ENCODE data around the gene AK6.

The AK6 gene

DNA sequence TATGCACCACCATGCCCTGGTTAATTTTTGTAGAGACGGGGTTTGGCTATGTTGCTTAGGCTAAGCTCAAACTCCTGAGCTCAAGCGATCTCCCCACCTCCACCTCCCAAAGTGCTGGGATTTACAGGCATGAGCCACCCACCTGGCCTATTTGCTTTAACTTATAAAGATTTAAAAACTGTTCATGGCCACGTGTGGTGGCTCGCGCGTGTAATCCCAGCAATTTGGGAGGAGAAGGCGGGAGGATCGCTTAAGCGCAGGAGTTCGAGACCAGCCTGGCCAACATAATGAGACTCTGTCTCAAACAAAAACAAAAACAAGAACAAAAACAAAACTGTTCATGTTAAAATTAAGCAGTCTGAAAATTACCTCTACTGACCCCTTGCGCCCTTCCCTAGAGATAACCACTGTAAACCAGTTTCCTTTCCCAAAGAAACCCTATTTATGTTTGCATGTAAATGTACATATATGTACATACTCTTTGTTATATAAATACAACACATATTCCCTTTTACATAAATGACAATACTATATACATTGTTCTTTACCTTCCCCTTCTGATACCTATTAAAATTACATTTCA, 1.5 kb downstream of the AK6 start:
- CTCF ChIA-PET = interaction anchor here (1.5 to 2.2 kb wide), 2 partner anchors 13 to 33 kb away, joined by 3 to 7 read pairs; no protein-coding TSS in a partner anchor
- peaks cover 16 to 26% (median 19%) of the 10 kb centered on the region in 4 experiments for H3K4me1 ChIP-seq (ENCODE audit: control extremely low read depth in 1 of 4, control insufficient read depth in 4 of 4, insufficient read depth in 4 of 4, low read length in 3 of 4)
- POLR2A ChIA-PET = no interaction called here
- H3K4me3 ChIP-seq (ENCODE audit: control insufficient read depth in 1 of 7, extremely low read depth in 1 of 7, insufficient read depth in 4 of 7, low read depth in 2 of 7, low read length in 6 of 7) = peak overlapping the region in 6 of 7 experiments; percentile 86 to 100 (median 98)
- no peak for DNase-seq
- H3K36me3 ChIP-seq (ENCODE audit: control insufficient read depth in 4 of 4, insufficient read depth in 4 of 4, low read length in 3 of 4) = peaks cover 10 to 23% (median 21%) of the 10 kb centered on the region in 4 experiments
- WGBS (ENCODE audit: insufficient coverage) = 96% methylated on average over 5 of the region's 11 CpGs
- no peaks in the 10 kb centered on the region for H3K9me3 ChIP-seq (ENCODE audit: control extremely low read depth in 1 of 5, control insufficient read depth in 4 of 5, insufficient read depth in 2 of 5, low read depth in 1 of 5, low read length in 4 of 5)
- no peaks in the 10 kb centered on the region for H3K27me3 ChIP-seq (replicated peaks in 2 of 5; ENCODE audit: control insufficient read depth in 4 of 5, insufficient read depth in 5 of 5, low read length in 4 of 5)
- peak overlapping the region; percentile 98 to 100 for H3K27ac ChIP-seq (ENCODE audit: insufficient read depth in 1 of 2, low read depth in 1 of 2, low read length in 2 of 2, poor library complexity in 1 of 2, severe bottlenecking in 2 of 2)

DNA sequence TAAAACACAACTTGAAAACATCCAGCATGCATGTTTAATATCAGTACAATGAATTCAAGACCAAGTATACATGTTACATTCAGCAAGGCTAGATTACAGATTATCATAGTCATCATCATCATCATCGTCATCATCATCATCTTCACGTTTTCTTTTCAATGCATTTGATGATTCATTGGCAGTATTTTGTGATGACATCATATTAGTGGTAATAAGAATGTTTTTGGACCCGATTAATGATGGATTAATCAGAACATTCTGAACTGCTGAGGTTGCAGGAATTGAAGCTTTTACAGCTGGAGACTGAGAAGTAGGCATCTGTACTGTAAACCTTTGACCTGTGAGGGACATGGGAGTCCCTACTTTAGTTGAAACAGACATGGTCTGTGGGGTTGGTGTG, 4.5 kb downstream of the AK6 start:
- Histone ChIP-seq H3K9me3 (ENCODE audit: control extremely low read depth in 1 of 5, control insufficient read depth in 4 of 5, insufficient read depth in 2 of 5, low read depth in 1 of 5, low read length in 4 of 5) (no peaks in the 10 kb centered on the region), H3K27me3 (replicated peaks in 2 of 5; ENCODE audit: control insufficient read depth in 4 of 5, insufficient read depth in 5 of 5, low read length in 4 of 5) (no peaks in the 10 kb centered on the region), H3K36me3 (ENCODE audit: control insufficient read depth in 4 of 4, insufficient read depth in 4 of 4, low read length in 3 of 4) (peaks cover 13 to 43% (median 23%) of the 10 kb centered on the region in 4 experiments), H3K4me1 (ENCODE audit: control extremely low read depth in 1 of 4, control insufficient read depth in 4 of 4, insufficient read depth in 4 of 4, low read length in 3 of 4) (peaks cover 7 to 13% (median 10%) of the 10 kb centered on the region in 4 experiments), H3K27ac (ENCODE audit: insufficient read depth in 1 of 2, low read depth in 1 of 2, low read length in 2 of 2, poor library complexity in 1 of 2, severe bottlenecking in 2 of 2) (no peak overlapping the region), H3K4me3 (ENCODE audit: control insufficient read depth in 1 of 7, extremely low read depth in 1 of 7, insufficient read depth in 4 of 7, low read depth in 2 of 7, low read length in 6 of 7) (no peak overlapping the region)
- POLR2A ChIA-PET = no interaction called here
- no peak for DNase-seq
- 100% methylated on average over 1 of the region's 3 CpGs for WGBS (ENCODE audit: insufficient coverage)
- CTCF ChIA-PET = no interaction called here

DNA sequence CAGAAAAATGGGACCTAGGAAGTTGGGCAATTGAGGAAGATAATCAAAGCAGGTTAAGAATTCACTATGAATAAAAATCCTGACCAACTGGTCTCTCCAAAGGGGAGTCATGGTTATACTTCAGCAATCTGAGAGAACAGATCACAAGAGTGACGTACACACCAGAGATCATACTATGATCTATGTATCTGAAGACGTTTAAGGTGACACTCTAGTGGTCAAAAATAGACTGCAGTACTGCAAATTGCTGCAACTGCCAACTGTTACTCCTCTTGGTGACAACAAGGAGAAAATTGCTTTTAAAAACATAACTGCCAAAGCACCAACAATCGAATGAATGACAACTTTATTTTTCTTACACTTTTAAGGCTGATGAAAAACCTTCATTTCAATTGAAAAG, 4.9 kb downstream of the AK6 start:
- peak; percentile 56 to 79 (median 73) for DNase-seq
- Histone ChIP-seq H3K36me3 (ENCODE audit: control insufficient read depth in 4 of 4, insufficient read depth in 4 of 4, low read length in 3 of 4) (peaks cover 13 to 43% (median 23%) of the 10 kb centered on the region in 4 experiments), H3K9me3 (ENCODE audit: control extremely low read depth in 1 of 5, control insufficient read depth in 4 of 5, insufficient read depth in 2 of 5, low read depth in 1 of 5, low read length in 4 of 5) (no peaks in the 10 kb centered on the region), H3K27me3 (replicated peaks in 2 of 5; ENCODE audit: control insufficient read depth in 4 of 5, insufficient read depth in 5 of 5, low read length in 4 of 5) (no peaks in the 10 kb centered on the region), H3K4me1 (ENCODE audit: control extremely low read depth in 1 of 4, control insufficient read depth in 4 of 4, insufficient read depth in 4 of 4, low read length in 3 of 4) (peaks cover 7 to 13% (median 10%) of the 10 kb centered on the region in 4 experiments), H3K4me3 (ENCODE audit: control insufficient read depth in 1 of 7, extremely low read depth in 1 of 7, insufficient read depth in 4 of 7, low read depth in 2 of 7, low read length in 6 of 7) (no peak overlapping the region), H3K27ac (ENCODE audit: insufficient read depth in 1 of 2, low read depth in 1 of 2, low read length in 2 of 2, poor library complexity in 1 of 2, severe bottlenecking in 2 of 2) (no peak overlapping the region)
- CTCF ChIA-PET = no interaction called here
- WGBS (ENCODE audit: insufficient coverage) = 58% methylated on average over 2 of the region's 3 CpGs
- POLR2A ChIA-PET = no interaction called here

DNA sequence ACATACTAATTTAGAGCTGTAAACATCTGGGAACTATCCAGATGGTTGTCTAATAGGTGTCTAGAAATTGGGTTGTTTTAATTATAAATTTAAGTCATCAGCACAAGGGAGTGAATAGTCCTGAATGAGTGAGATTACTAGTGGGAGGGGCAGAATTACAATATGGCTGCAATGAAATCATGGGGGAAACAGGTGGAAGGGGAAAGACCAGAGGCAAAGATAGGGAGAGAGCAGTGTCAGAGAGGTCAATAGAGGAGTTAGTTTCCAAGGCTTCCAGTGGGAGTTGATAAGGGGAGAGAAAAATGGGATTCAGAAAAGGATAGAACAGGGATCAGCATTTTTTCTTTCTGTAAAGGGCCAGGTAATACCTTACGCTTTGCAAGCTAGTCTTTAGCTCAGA, 8.9 kb downstream of the AK6 start:
- peak overlapping the region in 1 of 2 experiments; percentile 12 for H3K27ac ChIP-seq (ENCODE audit: insufficient read depth in 1 of 2, low read depth in 1 of 2, low read length in 2 of 2, poor library complexity in 1 of 2, severe bottlenecking in 2 of 2)
- ChIA-PET CTCF (no interaction called here), POLR2A (no interaction called here)
- H3K36me3 ChIP-seq (ENCODE audit: control insufficient read depth in 4 of 4, insufficient read depth in 4 of 4, low read length in 3 of 4) = peaks cover 9 to 37% (median 17%) of the 10 kb centered on the region in 4 experiments
- WGBS (ENCODE audit: insufficient coverage) = 100% methylated on average over 1 of the region's 1 CpG
- H3K4me3 ChIP-seq (ENCODE audit: control insufficient read depth in 1 of 7, extremely low read depth in 1 of 7, insufficient read depth in 4 of 7, low read depth in 2 of 7, low read length in 6 of 7) = no peak overlapping the region
- no peaks in the 10 kb centered on the region for H3K4me1 ChIP-seq (ENCODE audit: control extremely low read depth in 1 of 4, control insufficient read depth in 4 of 4, insufficient read depth in 4 of 4, low read length in 3 of 4)
- no peaks in the 10 kb centered on the region for H3K27me3 ChIP-seq (replicated peaks in 2 of 5; ENCODE audit: control insufficient read depth in 4 of 5, insufficient read depth in 5 of 5, low read length in 4 of 5)
- H3K9me3 ChIP-seq (ENCODE audit: control extremely low read depth in 1 of 5, control insufficient read depth in 4 of 5, insufficient read depth in 2 of 5, low read depth in 1 of 5, low read length in 4 of 5) = no peaks in the 10 kb centered on the region
- DNase-seq = no peak

DNA sequence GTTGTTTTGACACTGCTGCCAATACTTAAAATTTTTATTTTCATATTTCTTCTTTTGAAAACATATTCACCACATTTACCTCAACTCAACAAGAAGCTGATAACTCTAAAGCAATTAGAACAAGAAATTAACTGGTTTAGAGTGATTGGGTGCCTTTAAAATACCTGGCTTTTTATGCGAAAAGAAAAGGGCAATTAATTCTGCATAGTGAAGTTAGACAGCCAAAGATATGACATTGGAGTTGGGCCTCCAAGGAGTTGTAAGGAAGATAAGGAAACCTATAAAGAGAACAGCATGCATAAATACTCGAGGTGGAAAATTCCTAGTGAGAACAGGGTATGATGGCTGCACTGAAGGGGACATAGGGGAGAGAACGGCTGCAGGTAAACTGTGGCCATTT, 9.6 kb downstream of the AK6 start:
- DNase-seq = no peak
- Histone ChIP-seq H3K9me3 (ENCODE audit: control extremely low read depth in 1 of 5, control insufficient read depth in 4 of 5, insufficient read depth in 2 of 5, low read depth in 1 of 5, low read length in 4 of 5) (no peaks in the 10 kb centered on the region), H3K27me3 (replicated peaks in 2 of 5; ENCODE audit: control insufficient read depth in 4 of 5, insufficient read depth in 5 of 5, low read length in 4 of 5) (no peaks in the 10 kb centered on the region), H3K4me3 (ENCODE audit: control insufficient read depth in 1 of 7, extremely low read depth in 1 of 7, insufficient read depth in 4 of 7, low read depth in 2 of 7, low read length in 6 of 7) (no peak overlapping the region), H3K36me3 (ENCODE audit: control insufficient read depth in 4 of 4, insufficient read depth in 4 of 4, low read length in 3 of 4) (peaks cover 5 to 32% (median 13%) of the 10 kb centered on the region in 4 experiments), H3K27ac (ENCODE audit: insufficient read depth in 1 of 2, low read depth in 1 of 2, low read length in 2 of 2, poor library complexity in 1 of 2, severe bottlenecking in 2 of 2) (no peak overlapping the region), H3K4me1 (ENCODE audit: control extremely low read depth in 1 of 4, control insufficient read depth in 4 of 4, insufficient read depth in 4 of 4, low read length in 3 of 4) (no peaks in the 10 kb centered on the region)
- WGBS (ENCODE audit: insufficient coverage) = 100% methylated on average over 2 of the region's 3 CpGs
- POLR2A ChIA-PET = no interaction called here
- CTCF ChIA-PET = no interaction called here

DNA sequence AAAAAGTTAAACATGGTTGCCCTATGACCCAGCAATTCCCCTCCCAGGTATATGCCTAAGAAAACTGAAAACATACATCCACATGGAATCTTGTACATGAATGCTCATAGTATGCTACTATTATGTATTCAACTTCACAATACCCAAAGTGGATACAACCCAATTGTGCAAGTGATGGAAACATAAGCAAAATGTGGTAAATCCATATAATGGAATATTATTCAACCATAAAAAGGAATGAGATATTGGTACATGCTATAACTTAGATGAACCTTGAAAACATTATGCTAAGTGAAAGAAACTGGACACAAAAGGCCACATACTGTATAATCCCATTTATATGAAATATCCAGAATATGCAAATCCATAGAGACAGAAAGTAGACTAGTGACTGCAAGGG, 18.7 kb downstream of the AK6 start:
- H3K9me3 ChIP-seq (ENCODE audit: control extremely low read depth in 1 of 5, control insufficient read depth in 4 of 5, insufficient read depth in 2 of 5, low read depth in 1 of 5, low read length in 4 of 5) = no peaks in the 10 kb centered on the region
- H3K4me1 ChIP-seq (ENCODE audit: control extremely low read depth in 1 of 4, control insufficient read depth in 4 of 4, insufficient read depth in 4 of 4, low read length in 3 of 4) = no peaks in the 10 kb centered on the region
- DNase-seq = no peak
- H3K36me3 ChIP-seq (ENCODE audit: control insufficient read depth in 4 of 4, insufficient read depth in 4 of 4, low read length in 3 of 4) = peaks cover 8 to 44% (median 19%) of the 10 kb centered on the region in 4 experiments
- POLR2A ChIA-PET = no interaction called here
- no peaks in the 10 kb centered on the region for H3K27me3 ChIP-seq (replicated peaks in 2 of 5; ENCODE audit: control insufficient read depth in 4 of 5, insufficient read depth in 5 of 5, low read length in 4 of 5)
- no peak overlapping the region for H3K4me3 ChIP-seq (ENCODE audit: control insufficient read depth in 1 of 7, extremely low read depth in 1 of 7, insufficient read depth in 4 of 7, low read depth in 2 of 7, low read length in 6 of 7)
- CTCF ChIA-PET = no interaction called here
- H3K27ac ChIP-seq (ENCODE audit: insufficient read depth in 1 of 2, low read depth in 1 of 2, low read length in 2 of 2, poor library complexity in 1 of 2, severe bottlenecking in 2 of 2) = no peak overlapping the region

DNA sequence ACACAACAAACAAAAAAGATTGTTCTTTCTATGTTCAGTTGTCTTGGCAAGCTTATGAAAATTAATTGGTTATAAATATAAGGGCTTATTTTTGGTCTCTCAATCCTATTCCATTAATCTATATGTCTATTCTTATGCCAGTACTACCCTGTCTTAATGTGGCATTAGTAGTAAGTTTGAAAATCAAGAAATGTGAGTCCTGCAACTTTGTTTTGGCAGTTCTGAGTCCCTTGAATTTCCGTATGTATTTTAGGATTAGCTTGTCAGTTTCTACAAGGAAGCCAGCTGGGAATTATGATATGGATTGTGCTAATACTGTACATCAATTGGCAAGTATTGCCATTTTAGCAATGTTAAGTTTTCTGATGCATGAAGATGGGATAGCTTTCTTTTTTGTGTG, 26.2 kb downstream of the AK6 start:
- ChIA-PET CTCF (interaction anchor here (1.6 kb wide), 1 partner anchor 9 kb away, joined by 6 read pairs; no protein-coding TSS in a partner anchor), POLR2A (no interaction called here)
- Histone ChIP-seq H3K27ac (ENCODE audit: insufficient read depth in 1 of 2, low read depth in 1 of 2, low read length in 2 of 2, poor library complexity in 1 of 2, severe bottlenecking in 2 of 2) (no peak overlapping the region), H3K9me3 (ENCODE audit: control extremely low read depth in 1 of 5, control insufficient read depth in 4 of 5, insufficient read depth in 2 of 5, low read depth in 1 of 5, low read length in 4 of 5) (no peaks in the 10 kb centered on the region), H3K4me1 (ENCODE audit: control extremely low read depth in 1 of 4, control insufficient read depth in 4 of 4, insufficient read depth in 4 of 4, low read length in 3 of 4) (no peaks in the 10 kb centered on the region), H3K36me3 (ENCODE audit: control insufficient read depth in 4 of 4, insufficient read depth in 4 of 4, low read length in 3 of 4) (no peaks in the 10 kb centered on the region), H3K27me3 (replicated peaks in 2 of 5; ENCODE audit: control insufficient read depth in 4 of 5, insufficient read depth in 5 of 5, low read length in 4 of 5) (no peaks in the 10 kb centered on the region), H3K4me3 (ENCODE audit: control insufficient read depth in 1 of 7, extremely low read depth in 1 of 7, insufficient read depth in 4 of 7, low read depth in 2 of 7, low read length in 6 of 7) (no peak overlapping the region)
- no peak for DNase-seq
- WGBS (ENCODE audit: insufficient coverage) = 100% methylated on average over 1 of the region's 1 CpG
